ENCODE data around the gene SPATA25.
"Not testable (repeated sequence)": the region's sequence is repeated elsewhere in the genome, so short reads cannot be mapped to it uniquely, and the experiment has no call there.

The SPATA25 gene, protein sequence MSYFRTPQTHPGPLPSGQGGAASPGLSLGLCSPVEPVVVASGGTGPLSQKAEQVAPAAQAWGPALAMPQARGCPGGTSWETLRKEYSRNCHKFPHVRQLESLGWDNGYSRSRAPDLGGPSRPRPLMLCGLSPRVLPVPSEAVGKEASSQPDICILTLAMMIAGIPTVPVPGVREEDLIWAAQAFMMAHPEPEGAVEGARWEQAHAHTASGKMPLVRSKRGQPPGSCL

DNA sequence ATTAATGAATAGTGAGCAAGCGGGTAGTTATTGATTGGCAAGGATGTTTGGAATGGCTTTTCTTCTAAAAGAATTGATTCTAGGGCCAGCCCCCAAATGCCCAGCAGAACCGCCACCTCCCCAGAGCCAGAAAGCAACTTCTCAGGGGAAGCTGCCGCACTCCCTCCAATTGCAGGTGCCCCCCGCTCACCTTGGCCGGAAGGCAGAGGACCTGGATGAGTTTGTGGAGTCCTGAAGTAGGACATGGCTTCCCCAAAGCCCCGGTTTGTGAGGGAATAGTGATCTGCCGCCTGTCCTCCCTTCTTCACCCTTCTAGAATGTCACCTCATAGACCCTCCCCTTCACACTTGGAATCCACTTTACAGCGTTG is at the start of gene SPATA25:
Gene SPATA25 (minus strand): TSS at position 277 of the 370 bp plus-strand sequence. CDS start 32 bp downstream, at position 245.
- no peak for ATAC-seq

DNA sequence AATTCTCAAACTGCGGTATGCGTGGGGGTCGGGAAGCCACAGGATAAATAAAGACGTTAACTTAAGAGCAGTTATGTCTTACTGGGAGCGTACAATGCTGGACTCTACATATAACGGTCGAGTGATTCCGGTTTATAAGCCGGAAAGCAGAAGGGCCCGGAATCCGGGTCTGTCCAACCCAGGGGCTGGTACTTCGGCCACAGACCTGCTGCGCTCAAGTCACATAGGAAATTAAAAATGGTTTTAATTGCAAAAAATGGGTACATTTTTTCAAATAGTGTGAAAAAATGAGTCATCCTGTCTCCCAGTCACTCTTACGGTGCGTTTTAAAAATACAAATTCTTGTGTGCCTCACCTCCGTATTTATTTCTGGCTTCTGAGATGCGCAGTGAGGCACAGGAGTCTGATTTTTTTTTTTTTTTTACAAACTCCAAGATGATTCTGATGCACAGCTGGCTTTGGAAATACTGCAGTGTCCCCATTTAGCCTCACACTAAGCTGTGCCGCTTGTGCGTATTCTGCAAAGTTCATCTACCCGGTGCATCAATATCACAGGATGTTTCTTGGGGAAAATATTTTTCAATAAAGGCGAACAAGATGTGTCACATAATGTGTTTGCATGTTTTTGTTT is 48.1 kb upstream of the SPATA25 start:
- peak in 1 of 2 donors; percentile 4 for ATAC-seq

DNA sequence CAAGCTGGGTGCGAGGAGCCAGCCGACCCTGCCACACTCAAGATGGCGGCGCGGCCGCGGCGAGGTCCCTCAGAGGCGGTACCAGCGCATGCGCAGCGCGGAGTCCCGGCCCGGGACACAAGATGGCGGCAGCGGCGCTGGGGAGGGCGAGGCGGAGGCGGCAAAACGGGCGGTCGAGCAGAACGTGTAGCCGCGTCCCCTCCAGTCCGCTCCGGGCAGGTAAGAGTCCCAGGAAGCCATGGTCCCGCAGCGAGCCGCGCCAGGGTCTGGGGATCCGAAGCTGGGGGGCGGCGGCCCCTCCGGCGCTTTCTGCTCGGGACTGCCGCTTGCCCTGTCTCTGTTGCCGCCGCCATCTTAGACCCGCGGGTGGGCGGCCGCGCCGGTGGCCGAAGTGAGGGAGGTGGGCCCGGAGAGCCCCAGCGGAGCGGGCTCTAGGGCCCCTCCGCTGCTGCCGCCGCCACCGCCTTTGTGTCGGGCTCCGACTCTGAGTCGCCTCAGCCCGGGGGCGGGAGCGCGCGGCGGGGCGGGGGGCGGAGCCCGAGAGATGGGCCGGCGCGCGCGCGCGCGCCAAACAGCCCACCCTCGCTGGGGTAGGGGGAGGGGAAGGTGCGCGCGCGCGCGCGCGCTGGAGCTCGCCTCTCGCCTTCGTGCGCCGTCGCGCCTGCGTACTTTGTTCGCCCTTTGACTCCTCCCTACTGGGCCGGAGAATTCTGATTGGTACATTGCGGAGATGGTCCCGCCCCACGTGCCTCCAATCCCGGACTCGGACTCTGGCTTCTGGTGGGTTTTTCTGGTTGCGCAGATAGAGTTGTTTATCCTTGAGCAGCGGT is 47.4 kb upstream of the SPATA25 start, which contains the start of gene PCIF1:
Gene PCIF1 (plus strand): TSS at position 98 of the 830 bp plus-strand sequence. CDS start 4,317 bp downstream, outside the sequence.
- peak; percentile 80 to 83 for ATAC-seq

DNA sequence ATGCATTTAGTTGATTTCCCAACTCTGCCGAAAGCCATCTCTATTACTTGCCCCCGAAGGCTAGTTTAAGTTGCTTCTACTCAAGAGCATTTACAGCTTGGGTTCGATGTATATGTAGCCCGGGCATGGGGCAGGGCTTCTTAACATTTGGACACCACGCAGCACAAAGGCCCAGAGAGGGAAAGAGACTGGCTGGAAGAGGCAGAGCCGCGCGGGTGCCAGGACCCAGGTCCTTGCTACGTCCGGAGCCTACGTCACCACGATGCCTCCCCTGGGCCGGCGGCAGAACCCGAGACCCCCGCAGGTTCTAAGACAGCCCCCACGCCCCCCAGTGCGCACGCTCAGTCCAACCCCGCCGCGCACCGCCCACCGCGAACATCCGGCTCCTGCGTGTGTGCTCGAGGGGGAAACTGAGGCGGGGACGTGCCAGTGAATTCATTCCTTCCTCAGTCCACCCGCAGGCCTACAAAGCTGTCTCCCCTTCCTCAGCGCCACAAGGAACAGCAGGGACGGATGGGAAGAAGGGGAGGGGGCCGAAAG is 46.7 kb upstream of the SPATA25 start:
- ATAC-seq = peak; percentile 3 to 7

DNA sequence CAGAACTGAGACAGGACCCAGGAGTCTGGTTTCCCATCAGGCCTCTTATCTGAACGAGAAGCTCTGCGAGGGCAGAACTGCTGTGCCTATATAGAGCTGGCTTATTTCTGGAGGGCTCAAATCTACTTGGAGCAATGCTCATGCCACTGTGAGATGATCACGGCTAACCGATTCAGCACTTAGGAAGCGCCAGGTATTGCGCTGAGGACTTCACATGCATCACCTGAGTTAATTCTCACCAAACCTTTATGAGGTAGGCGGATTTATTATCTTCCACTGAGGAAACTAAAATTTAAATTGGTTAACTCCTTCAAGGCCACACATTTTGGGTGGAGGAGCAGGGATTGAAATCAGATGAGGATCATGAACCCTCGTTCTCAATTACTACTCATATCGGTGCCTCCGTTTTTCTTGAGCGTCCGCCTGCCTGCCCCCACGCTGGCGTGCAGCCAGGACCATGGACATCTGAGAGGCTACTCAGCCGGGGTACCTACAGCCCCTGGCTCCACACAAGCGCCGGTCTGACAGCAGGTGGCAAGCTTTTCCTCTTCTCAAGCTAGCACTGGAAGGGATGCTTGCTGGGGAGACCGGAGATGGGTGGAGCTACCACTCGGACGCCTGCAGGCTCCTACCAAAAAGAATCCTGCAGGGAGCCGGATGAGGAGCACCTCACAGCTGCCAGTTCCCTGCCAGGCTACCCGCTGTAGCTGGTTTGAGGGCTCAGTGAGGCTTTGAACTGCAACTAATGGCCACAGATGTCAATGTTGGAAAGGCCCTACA is 46.0 kb upstream of the SPATA25 start:
- peak in 1 of 2 donors; percentile 4 for ATAC-seq

DNA sequence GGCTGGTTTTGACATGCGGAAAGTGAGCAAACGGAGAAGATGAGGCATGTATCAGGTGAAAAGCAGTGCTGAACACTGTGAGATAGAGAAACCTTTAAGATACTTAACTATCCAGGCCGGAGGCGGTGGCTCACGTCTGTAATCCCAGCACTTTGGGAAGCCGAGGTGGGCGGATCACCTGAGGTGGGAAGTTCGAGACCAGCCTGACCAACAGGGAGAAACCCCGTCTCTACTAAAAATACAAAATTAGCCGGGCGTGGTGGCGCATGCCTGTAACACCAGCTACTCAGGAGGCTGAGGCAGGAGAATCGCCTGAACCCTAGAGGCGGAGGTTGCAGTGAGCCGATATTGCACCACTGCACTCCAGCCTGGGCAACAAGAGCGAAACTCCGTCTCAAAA is 44.3 kb upstream of the SPATA25 start:
- ATAC-seq = not testable (repeated sequence)

DNA sequence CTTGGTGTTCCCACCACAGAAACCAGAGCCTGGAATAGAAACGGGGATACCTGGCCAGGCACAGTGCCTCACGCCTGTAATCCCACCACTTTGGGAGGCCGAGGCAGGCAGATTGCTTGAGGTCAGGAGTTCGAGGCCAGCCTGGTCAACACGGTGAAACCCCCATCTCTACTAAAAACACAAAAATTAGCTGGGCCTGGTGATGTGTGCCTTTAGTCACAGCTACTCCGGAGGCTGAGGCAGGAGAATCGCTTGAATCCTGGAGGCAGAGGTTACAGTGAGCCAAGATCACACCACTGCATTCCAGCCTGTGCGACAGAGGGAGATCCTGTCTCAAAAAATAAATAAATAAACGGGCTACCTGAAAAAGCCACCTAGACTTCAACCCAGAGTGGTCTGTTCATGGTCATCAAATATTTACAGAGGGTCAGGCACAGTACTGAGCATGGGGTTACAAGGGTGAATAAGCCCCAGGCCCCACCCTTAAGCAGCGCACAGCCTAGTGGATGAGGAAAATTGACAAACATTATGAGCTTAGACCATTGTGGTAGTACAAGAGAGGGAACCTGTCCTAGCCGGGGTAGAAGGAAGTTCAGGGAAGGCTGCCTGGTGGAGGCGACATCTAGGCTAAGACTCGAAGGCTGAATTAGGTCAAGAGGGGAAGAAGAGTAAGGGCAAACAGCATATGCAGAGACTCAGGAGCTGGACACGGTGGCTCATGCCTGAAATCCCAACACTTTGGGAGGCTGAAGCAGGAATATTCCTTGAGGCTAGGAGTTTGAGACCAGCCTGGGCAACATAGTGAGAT is 39.9 kb upstream of the SPATA25 start:
- no peak for ATAC-seq

DNA sequence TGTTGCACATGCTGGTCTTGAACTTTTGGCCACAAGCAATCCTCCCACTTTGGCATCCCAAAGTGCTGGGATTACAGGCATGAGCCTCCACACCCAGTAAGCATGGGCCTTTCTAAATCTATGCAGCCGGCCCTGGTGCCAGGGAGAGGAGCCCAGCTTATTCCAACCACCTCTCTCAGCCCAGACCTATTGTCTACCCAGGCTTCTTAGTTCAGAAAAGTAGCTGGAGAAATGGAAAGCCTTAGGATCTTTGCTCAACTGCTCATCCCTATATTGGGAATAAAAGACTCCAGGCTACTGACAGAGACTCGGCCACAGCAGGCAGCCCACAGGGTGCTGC is 39.3 kb upstream of the SPATA25 start:
- ATAC-seq = no peak

DNA sequence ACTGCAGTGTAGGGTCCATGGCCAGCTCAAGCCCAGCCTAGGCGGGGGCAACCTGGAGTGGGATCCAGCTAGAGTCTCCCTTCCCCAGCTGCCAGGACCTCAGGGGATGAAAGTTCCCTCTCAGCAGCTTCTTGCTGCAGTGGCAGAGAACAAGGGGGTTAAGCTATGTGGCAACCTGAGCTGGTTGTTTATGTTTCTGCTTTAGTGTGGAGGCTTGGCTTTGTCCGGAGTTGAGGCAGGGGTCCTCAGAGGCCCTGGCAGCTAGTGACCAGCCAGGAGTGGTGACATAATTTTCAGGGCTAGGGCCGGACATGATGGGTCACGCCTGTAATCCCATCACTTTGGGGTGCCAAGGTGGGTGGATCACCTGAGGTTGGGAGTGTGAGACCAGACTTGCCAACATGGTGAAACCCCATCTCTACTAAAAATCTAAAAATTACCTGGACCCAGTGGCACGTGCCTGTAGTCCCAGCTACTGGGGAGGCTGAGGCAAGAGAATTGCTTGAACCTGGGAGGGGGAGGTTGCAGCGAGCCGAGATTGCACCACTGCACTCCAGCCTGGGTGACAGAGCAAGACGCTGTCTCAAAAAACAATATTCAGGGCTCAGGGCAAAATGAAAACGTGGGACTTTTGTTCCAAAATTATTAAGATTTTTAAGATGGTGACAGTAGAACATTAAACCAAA is 38.5 kb upstream of the SPATA25 start:
- ATAC-seq = no peak

DNA sequence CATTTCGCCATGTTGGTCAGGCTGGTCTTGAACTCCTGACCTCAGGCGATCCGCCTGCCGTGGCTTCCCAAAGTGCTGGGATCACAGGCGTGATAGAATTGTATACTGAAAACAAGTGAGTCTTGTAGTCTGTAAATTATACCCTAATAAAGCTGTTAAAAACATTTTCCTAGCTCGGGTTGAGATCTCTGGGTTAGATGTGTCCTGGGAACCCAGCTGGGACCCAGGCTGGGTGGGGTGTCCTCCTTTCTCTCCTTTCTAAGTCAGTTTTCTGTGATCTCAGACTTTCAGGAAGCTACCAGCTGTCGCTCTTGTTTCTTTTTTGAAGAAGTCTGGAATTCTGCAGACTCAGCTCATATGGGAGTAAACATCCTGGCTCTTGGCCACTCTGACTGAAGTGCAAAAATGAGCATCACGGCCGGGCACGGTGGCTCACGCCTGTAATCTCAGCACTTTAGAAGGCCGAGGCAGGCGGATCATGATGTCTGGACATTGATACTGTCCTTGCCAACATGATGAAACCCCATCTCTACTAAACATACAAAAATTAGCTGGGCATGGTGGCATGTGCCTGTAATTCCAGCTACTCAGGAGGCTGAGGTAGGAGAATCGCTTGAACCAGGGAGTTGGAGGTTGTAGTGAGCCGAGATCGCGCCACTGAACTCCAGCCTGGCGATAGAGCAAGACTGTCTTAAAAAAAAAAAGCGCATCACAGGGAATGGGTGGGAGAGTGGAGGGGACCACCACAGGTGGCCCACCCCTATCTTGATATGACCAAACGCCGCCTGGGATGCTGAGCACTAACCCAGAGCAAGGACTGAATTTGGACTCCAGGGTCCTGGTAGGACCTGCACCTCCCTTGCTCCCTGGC is 37.2 kb upstream of the SPATA25 start:
- ATAC-seq = no peak

DNA sequence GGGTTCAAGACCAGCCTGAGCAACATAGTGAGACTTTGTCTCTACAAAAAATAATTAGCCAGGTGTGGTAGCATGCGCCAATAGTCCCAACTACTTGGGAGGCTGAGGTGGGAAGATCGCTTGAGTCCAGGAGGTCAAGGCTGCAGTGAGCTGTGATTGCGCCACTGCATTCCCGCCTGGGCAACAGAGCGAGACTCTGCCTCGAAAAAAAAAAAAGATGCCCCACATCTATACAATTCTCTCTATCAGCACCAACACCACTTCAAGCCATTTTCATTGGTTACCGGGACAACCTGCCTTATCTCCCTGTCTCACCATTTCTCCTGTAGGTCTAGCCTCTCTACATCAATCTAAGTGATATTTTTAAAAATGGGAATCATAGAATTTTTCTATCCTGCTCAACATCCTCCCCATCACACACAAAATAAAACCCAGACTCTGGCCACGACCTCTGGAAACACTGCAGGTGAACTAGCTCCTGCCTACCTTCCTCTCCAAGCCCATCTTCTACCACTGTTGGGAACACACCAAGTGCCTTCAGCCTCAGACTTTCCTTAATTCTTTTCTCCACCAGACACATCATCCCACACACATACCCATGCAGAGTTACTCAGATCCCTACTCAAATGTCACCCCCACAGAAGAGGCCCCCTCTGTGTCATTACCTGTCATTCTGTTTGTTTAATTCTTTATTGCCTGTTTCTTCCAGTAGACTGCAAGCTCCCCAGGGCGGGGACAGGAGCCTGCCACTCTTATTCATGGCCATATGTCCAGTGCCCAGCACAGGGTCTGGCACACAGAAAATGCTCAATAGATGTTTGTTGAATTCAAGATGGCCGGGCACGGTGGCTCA is 34.1 kb upstream of the SPATA25 start:
- no peak for ATAC-seq

DNA sequence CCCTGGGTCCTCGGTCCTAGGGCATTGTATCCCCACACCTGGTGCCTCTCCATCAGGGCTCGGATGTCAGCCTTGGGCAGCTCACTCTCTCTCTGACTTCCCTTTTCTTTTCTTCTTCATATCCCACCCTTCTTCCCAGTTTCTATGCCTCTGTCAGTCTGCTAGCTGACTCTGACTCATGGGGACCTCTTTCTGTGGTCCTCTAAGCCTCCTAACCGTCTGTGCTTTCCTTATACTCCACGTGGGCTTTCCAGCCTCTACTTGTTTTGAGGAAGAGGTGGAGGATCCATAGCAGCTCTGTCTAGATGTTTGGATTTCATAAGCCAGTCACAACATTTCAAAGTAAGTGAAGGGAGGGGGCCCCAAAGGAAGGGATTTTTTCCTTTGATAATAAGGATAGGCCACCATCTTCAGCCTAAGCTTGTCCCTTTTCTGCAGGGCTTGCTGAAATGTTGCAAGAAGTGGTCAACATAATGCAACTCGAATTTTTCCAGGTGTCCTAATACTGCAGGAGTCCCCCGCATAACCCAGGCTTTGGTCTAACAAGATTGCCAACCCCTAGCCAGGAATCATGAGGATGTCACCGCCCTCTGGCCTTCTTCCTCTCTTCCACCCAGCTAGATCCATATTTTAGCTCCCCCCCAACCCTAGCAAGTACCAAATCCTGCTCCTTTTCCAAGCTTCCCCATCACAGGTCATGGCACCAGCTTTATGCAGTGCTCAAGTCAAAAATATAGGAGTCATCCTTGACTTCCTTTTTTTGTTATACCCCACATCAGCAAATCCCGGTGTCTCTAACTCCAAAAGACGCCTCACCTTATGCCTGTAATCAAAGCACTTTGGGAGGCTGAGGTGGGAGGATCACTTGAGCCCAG is 33.3 kb upstream of the SPATA25 start:
- no peak for ATAC-seq

DNA sequence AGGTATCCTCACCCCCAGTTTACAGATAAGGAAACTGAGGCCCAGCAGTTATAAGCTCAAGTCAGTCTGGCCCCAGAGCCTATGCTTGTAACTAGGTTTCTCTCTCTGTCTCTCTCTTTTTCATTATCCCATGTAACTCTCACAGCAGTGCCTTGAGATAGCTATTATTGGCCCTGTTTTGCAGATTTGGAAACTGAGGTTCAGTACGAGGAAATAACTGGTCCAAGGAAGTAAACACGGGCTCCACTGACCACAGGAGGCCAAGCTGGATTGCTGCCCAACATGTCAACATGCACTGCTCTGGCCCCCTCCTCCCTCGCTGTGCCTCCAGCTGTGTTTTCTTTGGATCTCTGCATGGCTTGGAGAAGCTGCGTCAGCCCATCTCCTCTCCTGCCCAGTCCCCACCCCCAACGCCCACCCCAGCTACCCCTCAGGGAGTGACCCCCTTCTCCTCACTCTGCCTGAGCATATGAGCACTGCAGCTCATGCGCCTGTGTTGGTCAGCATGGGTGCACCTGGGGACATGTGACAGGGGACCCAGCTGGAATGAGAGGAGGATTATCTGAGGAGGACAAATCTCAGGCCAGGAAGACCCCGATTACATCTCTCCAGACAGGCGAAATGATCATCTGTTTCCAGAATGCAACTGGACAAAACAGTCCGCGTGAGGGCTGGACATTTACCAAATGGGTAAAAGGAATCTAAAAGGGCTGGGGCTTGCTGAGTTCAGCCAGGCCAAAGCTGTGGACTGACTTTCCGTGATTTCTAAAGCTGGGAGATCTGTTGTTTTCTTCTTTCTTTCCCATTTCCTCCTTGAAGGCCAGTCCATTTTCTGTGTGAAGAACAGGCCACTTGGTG is 32.3 kb upstream of the SPATA25 start:
- no peak for ATAC-seq

DNA sequence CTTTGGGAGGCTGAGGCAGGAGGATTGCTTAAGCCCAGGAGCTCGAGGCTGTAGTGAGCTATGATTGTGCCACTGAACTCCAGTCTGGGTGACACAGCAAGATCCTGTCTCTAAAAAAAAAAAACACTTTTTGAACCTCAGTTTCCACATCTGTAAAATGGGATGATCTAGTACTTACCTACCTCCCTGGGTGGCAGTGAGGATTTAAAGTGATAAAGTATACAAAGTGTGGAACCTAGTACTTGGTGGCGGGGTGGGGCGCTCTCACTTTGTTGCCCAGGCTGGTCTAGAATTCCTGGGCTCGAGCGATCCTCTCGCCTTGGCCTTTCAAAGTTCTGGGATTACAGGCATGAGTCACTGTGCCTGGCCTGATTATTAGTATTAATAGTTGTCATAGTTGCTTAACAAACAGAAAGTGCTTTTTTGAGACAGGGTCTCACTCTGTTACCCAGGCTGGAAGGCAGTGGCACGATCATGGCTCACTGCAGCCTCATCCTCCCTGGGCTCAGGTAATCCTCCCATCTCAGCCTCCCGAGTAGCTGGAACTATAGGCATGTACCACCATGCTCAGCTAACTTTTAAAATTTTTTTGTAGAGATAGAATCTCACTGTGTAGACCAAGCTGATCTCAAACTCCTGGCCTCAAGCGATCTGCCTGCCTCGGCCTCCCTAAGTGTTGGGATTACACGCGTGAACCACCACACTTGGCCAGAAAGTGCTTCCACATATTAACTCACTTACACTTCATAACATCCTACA is 31.5 kb upstream of the SPATA25 start:
- ATAC-seq = no peak

DNA sequence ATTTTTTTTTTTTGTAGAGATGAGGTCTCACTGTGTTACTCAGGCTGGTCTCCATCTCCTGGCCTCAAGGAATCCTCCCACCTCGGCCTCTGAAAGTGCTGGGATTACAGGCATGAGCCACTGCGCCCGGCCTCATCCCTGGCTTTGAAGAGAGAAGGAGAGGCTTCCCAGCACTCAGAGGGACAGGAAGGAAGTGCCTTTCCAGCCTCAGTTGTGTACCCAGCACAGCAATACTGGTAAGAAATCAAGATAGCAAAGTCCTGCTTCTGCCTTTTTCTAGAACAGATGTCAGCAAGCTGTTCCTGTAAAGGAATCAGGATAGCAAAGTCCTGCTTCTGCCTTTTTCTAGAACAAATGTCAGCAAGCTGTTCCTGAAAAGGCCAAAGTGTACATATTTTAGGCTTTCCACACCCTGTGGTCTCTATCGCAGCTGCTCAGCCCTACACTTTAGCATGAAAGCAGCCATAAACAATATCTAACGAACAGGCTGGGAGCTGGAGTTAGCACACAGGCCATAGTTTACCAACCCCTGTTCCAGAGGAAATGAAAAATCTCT is 30.8 kb upstream of the SPATA25 start:
- ATAC-seq = no peak

DNA sequence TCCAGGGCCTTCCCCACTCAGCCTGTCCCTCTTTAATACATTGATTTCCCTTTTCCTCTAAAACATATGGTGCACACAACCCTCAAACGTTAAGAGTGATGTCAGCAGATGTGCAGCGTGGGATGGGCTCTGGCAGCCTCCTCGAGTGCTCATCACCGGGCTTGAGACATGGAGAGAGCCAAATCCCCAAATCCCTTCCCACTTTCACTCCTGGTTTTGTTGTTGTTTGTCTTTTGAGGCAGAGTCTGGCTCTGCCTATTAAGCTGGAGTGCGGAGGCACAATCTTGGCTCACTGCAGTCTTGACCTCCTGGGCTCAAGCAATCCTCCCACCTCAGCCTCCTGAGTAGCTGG is 30.3 kb upstream of the SPATA25 start:
- no peak for ATAC-seq

Data from activated CD4-positive, CD25-positive, alpha-beta regulatory T cell treated with anti-CD3 and anti-CD28 coated beads, Interleukin-2, amount 50 U/mL, for 24 hours (primary cell).